ENCODE data around the gene IL4. TPM values are rescaled to one million over a fixed set of nuclear protein-coding genes. Genes with fewer than 3 reads are reported as not detected.

Gene IL4
- total RNA-seq, 1 donor from 2014 or later = not detected

- Histone ChIP-seq H3K9ac (no peak overlapping the region), H3K9me3 (ENCODE audit: low read depth) (no peaks in the 10 kb centered on the region), H3K36me3 (no peaks in the 10 kb centered on the region), H4K20me1 (ENCODE audit: low read depth) (no peaks in the 10 kb centered on the region), H3K27me3 (no peaks in the 10 kb centered on the region), H3K4me1 (no peaks in the 10 kb centered on the region), H2AFZ (replicated peaks) (no peak overlapping the region), H3K79me2 (ENCODE audit: low read depth) (no peaks in the 10 kb centered on the region), H3K4me3 (no peak overlapping the region), H3K4me2 (no peak overlapping the region), H3K27ac (no peak overlapping the region), H3F3A (ENCODE audit: low read depth) (no peaks in the 10 kb centered on the region)
- no peak for DNase-seq (ENCODE audit: low spot score)
- Mint-ChIP-seq H3K27ac (no peak overlapping the region), H3K27me3 (ENCODE audit: insufficient read depth, low read depth) (no peaks in the 10 kb centered on the region), H3K36me3 (no peaks in the 10 kb centered on the region), H3K4me3 (no peak overlapping the region), H3K4me1 (peaks cover 2% of the 10 kb centered on the region), H3K9me3 (no peaks in the 10 kb centered on the region)
- TF ChIP-seq CTCF (IDR thresholded peaks at IDR 0.05) = no peak
Observed at GRCh38 chr5:132679717-132680380, 6.1 kb downstream of the IL4 start.

GRCh38 chr5:132680780-132681475 lies 7.1 kb downstream of the IL4 start:
- H3K36me3 Mint-ChIP-seq = peaks cover 1% of the 10 kb centered on the region
- no peak for DNase-seq (ENCODE audit: low spot score)

GRCh38 chr5:132681476-132681831 lies 7.7 kb downstream of the IL4 start:
- no peak overlapping the region for H3K27ac Mint-ChIP-seq
- Histone ChIP-seq H3K9ac (no peak overlapping the region), H3K27ac (no peak overlapping the region), H4K20me1 (ENCODE audit: low read depth) (no peaks in the 10 kb centered on the region), H3K79me2 (ENCODE audit: low read depth) (no peaks in the 10 kb centered on the region), H3F3A (ENCODE audit: low read depth) (no peaks in the 10 kb centered on the region), H3K36me3 (no peaks in the 10 kb centered on the region), H3K9me3 (ENCODE audit: low read depth) (no peaks in the 10 kb centered on the region), H3K4me2 (no peak overlapping the region), H3K27me3 (no peaks in the 10 kb centered on the region), H3K4me3 (no peak overlapping the region), H3K4me1 (no peaks in the 10 kb centered on the region), H2AFZ (replicated peaks) (no peak overlapping the region)
- H3K27me3 Mint-ChIP-seq (ENCODE audit: insufficient read depth, low read depth) = no peaks in the 10 kb centered on the region
- peaks cover 1% of the 10 kb centered on the region for H3K36me3 Mint-ChIP-seq
- peaks cover 2% of the 10 kb centered on the region for H3K4me1 Mint-ChIP-seq
- H3K9me3 Mint-ChIP-seq = no peaks in the 10 kb centered on the region
- no peak overlapping the region for H3K4me3 Mint-ChIP-seq
- TF ChIP-seq EZH2 (IDR thresholded peaks at IDR 0.05) = no peak
- TF ChIP-seq CTCF (IDR thresholded peaks at IDR 0.05) = no peak
- no peak for TF ChIP-seq EZH2phosphoT487 (IDR thresholded peaks at IDR 0.05)
- no peak for DNase-seq (ENCODE audit: low spot score)

More at GRCh38 chr5:132680780-132681475, 7.1 kb downstream of the IL4 start:
- Histone ChIP-seq H3F3A (ENCODE audit: low read depth) (no peaks in the 10 kb centered on the region), H3K36me3 (no peaks in the 10 kb centered on the region), H2AFZ (replicated peaks) (no peak overlapping the region), H3K4me1 (no peaks in the 10 kb centered on the region), H3K79me2 (ENCODE audit: low read depth) (no peaks in the 10 kb centered on the region), H3K9ac (no peak overlapping the region), H3K4me2 (no peak overlapping the region), H3K27ac (no peak overlapping the region), H3K27me3 (no peaks in the 10 kb centered on the region), H3K4me3 (no peak overlapping the region), H4K20me1 (ENCODE audit: low read depth) (no peaks in the 10 kb centered on the region), H3K9me3 (ENCODE audit: low read depth) (no peaks in the 10 kb centered on the region)
- TF ChIP-seq CTCF (IDR thresholded peaks at IDR 0.05) = no peak
- no peaks in the 10 kb centered on the region for H3K27me3 Mint-ChIP-seq (ENCODE audit: insufficient read depth, low read depth)
- no peaks in the 10 kb centered on the region for H3K9me3 Mint-ChIP-seq
- H3K4me3 Mint-ChIP-seq = no peak overlapping the region
- no peak overlapping the region for H3K27ac Mint-ChIP-seq
- H3K4me1 Mint-ChIP-seq = peaks cover 2% of the 10 kb centered on the region
